ENCODE results near the gene NOC2L.

The NOC2L gene

DNA sequence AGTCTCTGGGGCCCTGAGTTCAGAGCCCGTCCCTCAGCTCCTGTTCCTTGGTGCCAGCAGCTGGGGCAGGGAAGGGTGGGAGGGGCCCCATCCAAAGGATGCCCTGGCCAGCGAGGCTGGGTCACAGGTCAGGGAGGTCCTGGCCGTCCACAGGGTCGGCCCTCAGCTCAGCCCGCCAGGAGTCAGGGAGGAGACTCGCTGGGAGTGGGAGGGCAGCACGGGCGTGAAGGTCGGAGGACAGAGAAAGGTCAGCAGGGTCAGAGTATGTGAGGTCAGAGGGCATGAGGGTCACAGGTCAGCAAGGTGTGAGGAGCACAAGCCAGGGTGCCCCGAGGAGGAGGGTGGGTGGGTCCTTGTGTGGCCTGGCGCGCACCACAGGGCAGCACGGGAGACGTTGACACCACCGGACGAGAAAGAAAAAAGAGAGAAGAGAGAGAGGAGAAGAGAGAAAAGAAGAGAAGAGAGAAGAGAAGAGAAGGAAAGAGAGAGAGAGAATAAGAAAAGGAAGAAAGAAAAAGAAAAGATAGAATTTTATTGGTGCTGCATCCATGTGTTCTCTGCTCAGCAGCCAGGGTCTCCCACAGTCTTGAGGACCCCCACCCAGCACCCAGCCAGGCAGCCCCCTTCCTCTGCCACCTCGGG, 15.8 kb upstream of the NOC2L start:
- DNase-seq (ENCODE audit: low read depth) = no peak

GRCh38 chr1:974293-974640, 15.2 kb upstream of the NOC2L start:
- DNase-seq (ENCODE audit: low read depth) = no peak

DNA sequence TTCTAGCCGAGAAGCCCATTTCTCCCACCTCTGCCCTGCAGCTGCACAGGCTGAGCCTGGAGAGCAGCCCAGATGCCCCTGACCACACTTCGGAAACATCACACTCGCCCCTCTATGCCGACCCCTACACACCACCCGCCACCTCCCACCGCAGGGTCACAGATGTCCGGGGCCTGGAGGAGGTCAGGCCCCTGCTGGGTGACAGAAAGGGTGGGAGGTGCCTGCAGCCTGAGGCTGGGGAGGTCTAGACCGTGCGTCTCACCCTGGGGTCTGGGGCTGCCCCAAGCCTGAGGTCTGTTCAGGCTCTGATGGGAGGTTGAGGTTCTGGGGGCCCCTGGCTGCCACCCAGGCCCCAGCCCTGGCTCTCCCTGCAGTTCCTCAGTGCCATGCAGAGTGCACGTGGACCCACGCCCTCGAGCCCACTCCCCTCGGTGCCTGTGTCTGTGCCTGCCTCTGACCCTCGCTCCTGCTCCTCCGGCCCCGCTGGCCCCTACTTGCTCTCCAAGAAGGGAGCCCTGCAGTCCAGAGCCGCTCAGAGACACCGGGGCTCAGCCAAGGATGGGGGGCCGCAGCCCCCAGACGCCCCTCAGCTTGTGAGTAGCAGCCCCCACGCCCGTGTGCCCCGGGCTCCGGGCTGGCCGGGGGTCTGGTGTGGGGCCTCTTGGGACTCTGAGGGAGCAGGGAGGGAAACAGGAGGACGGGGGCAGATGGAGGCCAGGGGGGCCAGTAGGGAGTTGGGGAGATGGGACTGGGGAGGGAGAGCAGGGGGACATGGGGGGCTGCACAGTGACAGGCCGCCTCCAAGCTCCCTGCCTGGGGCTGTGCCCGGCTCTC, 14.6 kb upstream of the NOC2L start:
- no peak for DNase-seq (ENCODE audit: low read depth)

GRCh38 chr1:972726-973458, 13.8 kb upstream of the NOC2L start:
- DNase-seq (ENCODE audit: low read depth) = no peak

DNA sequence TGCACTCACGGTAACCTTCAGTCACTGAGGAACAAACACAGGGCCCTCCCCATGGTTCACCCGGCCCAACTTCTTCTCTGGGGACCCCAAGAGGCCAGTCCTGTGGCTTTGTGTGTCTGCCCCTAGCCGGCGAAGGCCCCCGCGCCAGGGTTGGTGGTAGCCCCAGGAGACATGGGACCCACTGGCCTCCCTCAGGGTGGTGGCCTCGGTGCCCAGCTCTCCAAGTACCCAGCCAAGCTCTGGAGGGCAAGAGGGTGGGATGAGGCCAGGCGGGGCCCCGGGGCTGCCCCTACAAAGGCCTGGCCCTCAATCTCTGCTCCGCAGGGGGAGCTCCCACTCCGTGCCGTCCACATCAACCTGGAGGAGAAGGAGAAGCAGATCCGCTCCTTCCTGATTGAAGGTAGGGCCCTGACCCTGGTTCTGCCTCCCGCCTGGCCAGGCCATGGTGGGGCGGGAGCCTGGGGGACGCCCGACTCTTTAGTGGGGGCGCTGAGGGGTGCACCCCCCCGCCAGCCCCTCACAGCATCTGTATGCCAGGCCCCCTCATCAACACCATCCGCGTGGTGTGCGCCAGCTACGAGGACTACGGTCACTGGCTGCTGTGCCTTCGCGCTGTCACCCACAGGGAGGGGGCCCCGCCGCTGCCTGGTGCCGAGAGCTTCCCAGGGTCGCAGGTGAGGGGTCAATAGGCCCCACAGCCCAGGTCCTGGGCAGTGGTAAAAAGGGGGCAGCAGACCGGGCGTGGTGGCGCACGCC, 12.9 kb upstream of the NOC2L start:
- no peak for DNase-seq (ENCODE audit: low read depth)

DNA sequence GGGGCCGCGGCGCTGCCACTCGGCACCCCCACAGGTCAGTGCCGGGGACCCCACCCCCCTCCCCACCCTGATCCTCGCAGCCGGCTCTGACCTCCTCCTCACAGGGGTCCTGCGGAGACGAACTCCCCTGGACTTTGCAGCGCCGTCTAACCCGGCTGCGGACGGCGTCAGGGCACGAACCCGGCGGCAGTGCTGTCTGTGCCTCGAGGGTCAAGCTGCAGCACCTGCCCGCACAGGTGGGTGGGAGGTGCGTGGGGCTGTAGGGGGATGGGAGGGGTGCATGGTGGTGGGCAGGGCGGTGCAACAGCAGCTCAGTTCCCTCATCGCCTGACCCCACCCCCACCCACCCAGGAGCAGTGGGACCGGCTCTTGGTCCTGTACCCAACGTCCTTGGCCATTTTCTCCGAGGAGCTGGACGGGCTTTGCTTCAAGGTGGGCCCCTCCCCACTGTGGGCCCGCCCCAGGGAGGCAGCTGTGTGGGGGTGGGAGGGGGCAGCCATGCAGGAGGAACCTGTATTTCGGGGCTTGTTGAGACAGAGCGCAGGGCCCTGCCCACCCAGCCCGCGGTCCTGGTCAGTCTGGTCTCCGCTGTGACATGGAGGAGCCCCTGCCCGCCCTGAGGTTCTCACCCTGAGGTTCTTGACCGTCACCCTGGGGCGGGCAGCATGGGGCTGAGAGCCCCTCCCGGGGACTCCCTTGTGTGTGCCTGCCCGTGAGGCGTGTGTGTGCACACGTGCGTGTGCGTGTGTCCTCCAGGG, 12.1 kb upstream of the NOC2L start:
- no peak for DNase-seq (ENCODE audit: low read depth)

DNA sequence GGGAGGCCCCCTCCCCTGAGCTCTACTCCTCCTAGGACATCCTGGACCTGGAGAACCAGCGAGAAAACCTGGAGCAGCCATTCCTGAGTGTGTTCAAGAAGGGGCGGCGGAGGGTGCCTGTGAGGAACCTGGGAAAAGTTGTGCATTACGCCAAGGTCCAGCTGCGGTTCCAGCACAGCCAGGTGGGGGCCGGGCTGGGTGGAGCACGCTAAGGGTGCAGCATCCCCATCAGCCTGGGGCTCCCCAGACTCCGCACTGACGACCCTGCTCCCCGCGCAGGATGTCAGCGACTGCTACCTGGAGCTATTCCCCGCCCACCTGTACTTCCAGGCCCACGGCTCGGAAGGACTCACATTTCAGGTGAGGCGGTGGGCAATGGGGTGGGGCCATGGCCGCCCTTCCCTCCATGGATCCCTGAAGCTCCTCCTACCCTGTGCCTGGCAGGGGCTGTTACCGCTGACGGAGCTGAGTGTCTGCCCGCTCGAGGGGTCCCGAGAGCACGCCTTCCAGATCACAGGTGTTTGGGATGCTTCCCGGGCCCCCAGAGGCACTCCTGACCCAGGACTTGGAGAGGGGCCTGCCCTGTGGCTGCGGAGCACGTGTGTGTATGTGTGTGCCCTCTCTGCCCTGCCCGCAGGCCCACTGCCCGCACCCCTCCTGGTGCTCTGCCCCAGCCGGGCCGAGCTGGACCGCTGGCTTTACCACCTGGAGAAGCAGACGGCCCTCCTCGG, 11.4 kb upstream of the NOC2L start:
- no peak for DNase-seq (ENCODE audit: low read depth)

DNA sequence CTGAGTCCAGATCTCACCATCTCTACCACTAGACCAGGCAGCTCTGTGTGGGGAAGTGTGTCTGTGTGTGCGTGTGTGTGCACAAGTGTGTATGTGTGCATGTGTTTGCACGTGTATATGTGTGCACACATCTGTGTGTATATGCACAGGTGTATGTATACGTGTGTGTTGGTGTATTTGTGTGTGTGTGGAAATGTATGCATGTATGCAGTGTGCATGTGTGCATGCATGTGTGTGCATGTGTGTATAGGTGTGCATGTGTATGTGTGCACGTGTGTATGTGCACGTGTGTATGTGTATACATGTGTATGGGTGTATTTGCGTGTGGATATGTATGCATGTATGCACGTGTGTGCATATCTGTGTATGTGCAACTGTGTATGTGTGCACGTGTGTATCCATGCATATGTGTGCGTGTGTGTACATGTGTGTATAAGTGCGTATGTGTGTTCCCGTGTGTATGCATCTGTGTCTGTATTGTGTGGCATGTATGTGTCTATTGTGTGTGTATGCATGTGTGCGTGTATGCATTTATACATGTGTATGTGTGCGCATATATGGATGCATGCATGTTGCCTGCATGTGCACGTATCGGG, 10.3 kb upstream of the NOC2L start:
- DNase-seq (ENCODE audit: low read depth) = no peak

- DNase-seq (ENCODE audit: low read depth) = no peak
Measured at GRCh38 chr1:967466-968343, 8.6 kb upstream of the NOC2L start.

DNA sequence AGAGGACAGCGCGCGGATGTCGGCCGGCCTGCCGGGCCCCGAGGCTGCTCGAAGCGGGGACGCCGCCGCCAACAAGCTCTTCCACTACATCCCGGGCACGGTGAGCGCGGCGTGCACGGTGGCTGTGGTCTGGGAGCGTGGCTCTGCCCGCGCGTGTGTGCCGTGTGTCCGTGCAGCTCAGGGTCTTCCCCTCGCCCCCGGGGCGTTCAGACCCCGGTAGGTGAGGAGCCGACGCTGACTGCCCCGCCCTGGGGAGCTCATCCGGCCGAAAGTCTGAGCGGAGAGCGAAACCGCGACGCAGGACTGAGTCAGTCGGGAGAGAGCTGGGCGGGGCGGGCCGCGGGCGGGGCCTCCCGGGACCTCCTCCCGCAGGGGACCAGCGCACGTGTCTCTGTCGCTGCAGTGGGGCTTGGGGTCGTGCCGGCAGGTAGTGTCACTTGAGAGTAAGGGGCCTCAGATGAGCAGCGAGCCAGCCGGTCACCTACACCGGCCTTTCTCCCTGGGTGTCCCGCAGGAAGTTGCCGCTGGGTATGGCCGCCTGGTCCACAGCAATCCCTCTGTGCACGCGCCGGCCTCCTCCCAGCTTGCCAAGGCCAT, 7.7 kb upstream of the NOC2L start:
- peak; percentile 27 for DNase-seq (ENCODE audit: low read depth)

- DNase-seq (ENCODE audit: low read depth) = peak; percentile 33
Measured at GRCh38 chr1:966135-966703, 7.2 kb upstream of the NOC2L start, which contains the start of gene PLEKHN1. TSS of gene PLEKHN1 (plus strand) at chr1:966482. CDS start at chr1:966532, 50 bp downstream.

DNA sequence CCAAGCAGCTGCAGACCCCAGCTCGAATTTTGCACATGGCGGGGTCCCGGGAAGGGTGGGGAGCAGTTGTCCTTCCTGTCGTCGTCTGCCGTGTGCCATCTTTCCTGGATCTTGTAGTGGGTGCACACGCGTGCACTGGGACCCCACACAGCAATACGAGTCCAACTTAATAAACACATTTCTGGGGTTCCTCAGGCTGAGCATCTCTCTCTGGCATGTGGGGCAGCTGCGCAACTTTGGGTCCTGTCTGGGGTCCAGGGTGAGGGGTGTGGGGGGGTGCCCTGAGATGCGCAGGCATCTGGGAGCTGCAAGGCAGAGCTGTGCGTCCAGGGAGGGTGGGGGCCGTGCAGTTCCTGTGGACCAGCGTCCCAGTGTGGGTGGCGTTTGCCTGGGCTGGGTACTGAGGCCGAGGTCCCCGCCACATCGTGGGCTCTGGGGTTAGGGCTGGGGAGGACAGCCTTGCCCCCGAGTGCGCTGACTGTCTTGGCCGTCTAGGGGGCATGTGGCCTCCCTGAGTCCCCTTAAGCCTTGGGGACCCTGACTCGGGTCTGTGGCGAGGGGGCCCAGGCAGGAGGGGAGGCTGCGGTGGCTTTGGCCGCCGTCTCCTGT, 6.6 kb upstream of the NOC2L start:
- no peak for DNase-seq (ENCODE audit: low read depth)

DNA sequence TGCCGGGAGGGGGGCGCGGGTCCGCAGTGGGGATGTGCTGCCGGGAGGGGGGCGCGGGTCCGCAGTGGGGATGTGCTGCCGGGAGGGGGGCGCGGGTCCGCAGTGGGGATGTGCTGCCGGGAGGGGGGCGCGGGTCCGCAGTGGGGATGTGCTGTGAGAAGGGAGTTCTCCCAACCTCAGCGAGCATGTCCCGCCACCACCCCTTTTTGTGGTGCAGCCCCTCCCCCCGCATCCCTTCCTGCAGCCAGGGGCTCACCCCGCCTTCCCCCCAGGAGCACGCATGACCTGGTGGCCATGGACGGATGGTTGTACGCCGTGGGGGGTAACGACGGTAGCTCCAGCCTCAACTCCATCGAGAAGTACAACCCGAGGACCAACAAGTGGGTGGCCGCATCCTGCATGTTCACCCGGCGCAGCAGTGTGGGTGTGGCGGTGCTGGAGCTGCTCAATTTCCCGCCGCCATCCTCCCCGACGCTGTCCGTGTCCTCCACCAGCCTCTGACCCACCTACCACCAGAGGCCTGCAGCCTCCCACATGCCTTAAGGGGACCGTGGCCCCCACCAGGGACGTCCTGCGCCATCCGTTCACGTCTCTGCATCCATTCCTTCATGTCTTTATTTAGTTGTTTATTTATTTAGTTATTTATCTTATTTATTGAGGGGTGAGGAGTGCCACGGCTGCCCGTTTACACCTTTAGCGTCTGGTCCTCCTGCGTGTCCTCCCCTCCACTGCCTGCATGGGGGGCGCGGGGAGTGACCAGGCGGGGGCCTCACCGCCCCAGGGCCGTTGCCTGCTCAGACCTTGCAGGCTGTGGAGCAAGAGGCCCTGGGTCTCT, 5.9 kb upstream of the NOC2L start:
- DNase-seq (ENCODE audit: low read depth) = no peak

GRCh38 chr1:963746-964525, 4.9 kb upstream of the NOC2L start:
- no peak for DNase-seq (ENCODE audit: low read depth)

DNA sequence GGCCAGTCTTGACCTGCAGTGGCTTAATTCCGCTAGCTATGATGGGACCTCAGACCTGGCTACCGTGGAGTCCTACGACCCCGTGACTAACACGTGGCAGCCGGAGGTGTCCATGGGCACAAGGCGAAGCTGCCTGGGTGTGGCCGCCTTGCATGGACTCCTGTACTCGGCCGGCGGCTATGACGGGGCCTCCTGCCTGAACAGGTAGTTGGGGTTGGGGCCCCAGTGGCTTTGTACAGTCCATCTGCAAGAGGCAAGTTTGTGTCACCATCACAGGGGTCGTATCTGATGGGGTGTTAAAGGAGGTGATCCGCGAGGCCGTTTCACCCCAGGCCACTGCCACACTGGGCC, 4.2 kb upstream of the NOC2L start:
- DNase-seq (ENCODE audit: low read depth) = no peak

Data from amniotic epithelial cell (primary cell).